Astrocyte (in vitro differentiated cells and primary cell): Measurements from ENCODE around the gene TSC22D3.

Experiments
- EZH2 ChIP-seq: IDR thresholded peaks from 2 replicates; pipeline ENCODE4 v1.6.1; 2012; ENCODE audit warnings: mild to moderate bottlenecking, low read length, inconsistent platforms; ENCODE audit not compliant: insufficient read depth
- TF ChIP-seq, protein P1 (sequence below): IDR thresholded peaks from 2 replicates; pipeline ENCODE4 v1.5.1; 2011; ENCODE audit warnings: low read depth, mild to moderate bottlenecking, inconsistent platforms, low read length, moderate library complexity; ENCODE audit not compliant: insufficient read depth

DNA sequence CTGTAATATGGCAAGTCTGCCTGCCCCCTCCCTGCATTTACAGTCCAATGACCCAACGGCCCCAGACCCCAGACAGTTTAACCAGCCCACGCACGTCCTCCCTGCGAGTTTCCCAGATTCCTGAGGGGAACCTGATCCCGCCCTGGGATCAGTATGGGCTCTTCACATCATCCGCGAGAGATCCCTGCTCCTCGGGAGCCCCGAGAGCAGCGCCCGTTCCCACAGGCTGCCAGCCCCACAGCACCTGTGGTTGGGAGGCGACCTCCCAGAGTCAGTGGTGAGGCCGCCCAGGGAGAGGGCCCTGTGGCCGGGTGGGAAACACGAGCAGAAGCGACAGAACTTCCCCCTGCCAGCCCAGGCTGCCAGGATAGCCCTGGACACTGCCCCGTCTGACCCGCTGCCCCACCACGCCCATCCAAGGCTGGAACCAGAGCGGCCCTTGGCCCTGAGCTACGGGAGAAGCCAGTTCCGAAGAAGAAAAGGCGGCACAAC lies 32.8 kb downstream of the TSC22D3 start:
- TF ChIP-seq, protein P1, sequence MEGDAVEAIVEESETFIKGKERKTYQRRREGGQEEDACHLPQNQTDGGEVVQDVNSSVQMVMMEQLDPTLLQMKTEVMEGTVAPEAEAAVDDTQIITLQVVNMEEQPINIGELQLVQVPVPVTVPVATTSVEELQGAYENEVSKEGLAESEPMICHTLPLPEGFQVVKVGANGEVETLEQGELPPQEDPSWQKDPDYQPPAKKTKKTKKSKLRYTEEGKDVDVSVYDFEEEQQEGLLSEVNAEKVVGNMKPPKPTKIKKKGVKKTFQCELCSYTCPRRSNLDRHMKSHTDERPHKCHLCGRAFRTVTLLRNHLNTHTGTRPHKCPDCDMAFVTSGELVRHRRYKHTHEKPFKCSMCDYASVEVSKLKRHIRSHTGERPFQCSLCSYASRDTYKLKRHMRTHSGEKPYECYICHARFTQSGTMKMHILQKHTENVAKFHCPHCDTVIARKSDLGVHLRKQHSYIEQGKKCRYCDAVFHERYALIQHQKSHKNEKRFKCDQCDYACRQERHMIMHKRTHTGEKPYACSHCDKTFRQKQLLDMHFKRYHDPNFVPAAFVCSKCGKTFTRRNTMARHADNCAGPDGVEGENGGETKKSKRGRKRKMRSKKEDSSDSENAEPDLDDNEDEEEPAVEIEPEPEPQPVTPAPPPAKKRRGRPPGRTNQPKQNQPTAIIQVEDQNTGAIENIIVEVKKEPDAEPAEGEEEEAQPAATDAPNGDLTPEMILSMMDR, result no peak
- TF ChIP-seq EZH2, result no peak
